Neutrophil (primary cell): Measurements from ENCODE around the gene NFE2L2.
"Not testable (repeated sequence)": the region's sequence is repeated elsewhere in the genome, so short reads cannot be mapped to it uniquely, and the experiment has no call there.

ENCODE experiments used
- H3K27ac ChIP-seq: fragments of 200-600 bp; sonication (generic); 2 replicates; pipeline ENCODE4 v1.5.1; 2016; ENCODE audit warnings: mild to moderate bottlenecking, moderate library complexity
- H3K27me3 ChIP-seq: fragments of 200-600 bp; sonication (generic); 2 replicates; pipeline ENCODE4 v1.6.0; 2016; ENCODE audit warnings: mild to moderate bottlenecking
- H3K36me3 ChIP-seq: fragments of 200-600 bp; sonication (generic); 2 replicates; pipeline ENCODE4 v1.5.1; 2017
- H3K4me1 ChIP-seq, 2 experiments: fragments of 200-600 bp in 1 of 2; sonication (generic) in 1 of 2; 1 replicate in 1 of 2; 2 replicates in 1 of 2; pipeline versions ENCODE4 v1.5.1 to v1.6.1; 2013 to 2016; ENCODE audit warnings: low read depth in 1 of 2, low read length in 1 of 2, mild to moderate bottlenecking in 1 of 2, moderate library complexity in 1 of 2; ENCODE audit not compliant: control insufficient read depth in 1 of 2, insufficient read depth in 1 of 2
- H3K4me3 ChIP-seq, 2 experiments: fragments of 200-600 bp in 1 of 2; sonication (generic) in 1 of 2; 1 replicate in 1 of 2; 2 replicates in 1 of 2; pipeline ENCODE4 v1.5.1; 2013 to 2016; ENCODE audit warnings: low read depth in 1 of 2, low read length in 1 of 2, mild to moderate bottlenecking in 1 of 2, moderate library complexity in 1 of 2
- H3K9me3 ChIP-seq: fragments of 200-600 bp; sonication (generic); 2 replicates; pipeline ENCODE4 v1.5.1; 2016
- TF ChIP-seq, protein P1 (sequence below): fragments of 200-600 bp; sonication (generic); IDR thresholded peaks from 2 replicates; pipeline ENCODE4 v1.5.1; 2016; ENCODE audit warnings: antibody characterized with exemption

Gene NFE2L2

DNA sequence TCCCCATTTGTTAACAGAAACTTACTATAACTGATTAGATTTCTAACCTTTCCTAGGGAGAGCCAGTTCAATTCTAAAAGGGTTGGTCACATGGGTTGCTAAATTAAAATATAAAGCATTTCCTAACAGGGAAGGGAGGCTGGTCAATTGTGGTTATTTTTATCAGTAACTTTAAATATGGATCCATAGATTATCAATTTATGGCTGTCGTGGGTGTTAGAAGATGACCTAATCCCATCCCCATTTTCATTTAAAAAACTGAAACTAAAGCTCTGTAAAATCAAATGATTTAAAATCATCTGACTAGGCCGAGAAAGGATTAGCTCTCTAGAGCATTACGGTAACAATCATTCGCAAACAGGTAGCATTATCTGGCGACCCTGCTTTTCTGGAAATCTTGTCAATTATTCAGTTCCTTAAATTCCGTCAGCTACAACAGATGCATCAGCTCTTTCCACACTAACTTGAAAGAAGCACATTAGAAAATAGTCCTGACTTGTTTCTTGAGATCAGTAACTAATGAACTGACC is 52.9 kb downstream of the NFE2L2 start:
- Histone ChIP-seq H3K27me3 (no peaks in the 10 kb centered on the region), H3K4me1 (peaks cover 25 to 34% of the 10 kb centered on the region in 2 experiments), H3K27ac (peak overlapping the region; percentile 95), H3K9me3 (no peaks in the 10 kb centered on the region), H3K4me3 (peak overlapping the region; percentile 90 to 94), H3K36me3 (peaks cover 14% of the 10 kb centered on the region)
- TF ChIP-seq, protein P1, sequence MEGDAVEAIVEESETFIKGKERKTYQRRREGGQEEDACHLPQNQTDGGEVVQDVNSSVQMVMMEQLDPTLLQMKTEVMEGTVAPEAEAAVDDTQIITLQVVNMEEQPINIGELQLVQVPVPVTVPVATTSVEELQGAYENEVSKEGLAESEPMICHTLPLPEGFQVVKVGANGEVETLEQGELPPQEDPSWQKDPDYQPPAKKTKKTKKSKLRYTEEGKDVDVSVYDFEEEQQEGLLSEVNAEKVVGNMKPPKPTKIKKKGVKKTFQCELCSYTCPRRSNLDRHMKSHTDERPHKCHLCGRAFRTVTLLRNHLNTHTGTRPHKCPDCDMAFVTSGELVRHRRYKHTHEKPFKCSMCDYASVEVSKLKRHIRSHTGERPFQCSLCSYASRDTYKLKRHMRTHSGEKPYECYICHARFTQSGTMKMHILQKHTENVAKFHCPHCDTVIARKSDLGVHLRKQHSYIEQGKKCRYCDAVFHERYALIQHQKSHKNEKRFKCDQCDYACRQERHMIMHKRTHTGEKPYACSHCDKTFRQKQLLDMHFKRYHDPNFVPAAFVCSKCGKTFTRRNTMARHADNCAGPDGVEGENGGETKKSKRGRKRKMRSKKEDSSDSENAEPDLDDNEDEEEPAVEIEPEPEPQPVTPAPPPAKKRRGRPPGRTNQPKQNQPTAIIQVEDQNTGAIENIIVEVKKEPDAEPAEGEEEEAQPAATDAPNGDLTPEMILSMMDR = no peak

DNA sequence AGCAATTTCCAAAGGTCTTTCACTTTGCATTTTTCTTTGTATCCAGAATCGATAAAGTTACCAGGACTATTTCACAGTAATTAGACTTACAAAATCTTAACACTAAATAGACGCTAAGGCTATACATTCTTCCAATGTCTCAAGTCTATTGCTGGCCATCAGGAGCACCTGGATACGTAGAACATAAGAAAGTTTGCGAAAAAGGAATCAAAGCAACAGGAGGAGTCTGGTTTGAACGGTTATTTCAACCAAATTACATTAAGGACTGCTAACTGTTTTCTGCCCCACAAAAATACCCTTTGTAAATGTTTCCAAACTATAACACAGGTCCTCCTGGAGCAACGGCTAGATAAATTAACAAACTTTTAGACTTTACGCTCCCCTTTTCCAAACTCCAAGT is 53.4 kb downstream of the NFE2L2 start:
- Histone ChIP-seq H3K27ac (peak overlapping the region; percentile 95), H3K9me3 (no peaks in the 10 kb centered on the region), H3K36me3 (peaks cover 9% of the 10 kb centered on the region), H3K27me3 (no peaks in the 10 kb centered on the region), H3K4me1 (peaks cover 25 to 34% of the 10 kb centered on the region in 2 experiments), H3K4me3 (peak overlapping the region; percentile 90 to 94)
- TF ChIP-seq, protein P1 = no peak

DNA sequence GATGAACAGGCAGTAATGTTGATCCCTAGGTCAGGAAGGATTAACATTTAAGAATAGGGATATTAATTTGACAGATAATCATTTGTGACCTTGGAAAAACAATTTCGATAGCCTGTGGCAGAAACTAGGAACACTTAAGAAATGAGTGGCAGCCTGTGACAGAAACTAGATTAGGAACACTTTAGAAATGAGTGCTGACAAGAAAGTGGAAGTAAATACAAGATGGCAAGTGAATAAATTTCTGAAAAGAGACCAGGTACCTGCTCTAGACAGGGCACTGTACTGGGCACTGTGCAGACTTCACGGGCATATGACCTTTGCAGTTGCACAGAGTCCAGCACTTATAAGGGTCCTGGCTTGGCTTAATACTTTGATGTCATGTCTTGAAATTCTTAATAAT is 57.4 kb downstream of the NFE2L2 start:
- Histone ChIP-seq H3K27ac (no peak overlapping the region), H3K4me3 (no peak overlapping the region), H3K4me1 (peaks cover 12 to 14% of the 10 kb centered on the region in 2 experiments), H3K36me3 (no peaks in the 10 kb centered on the region), H3K9me3 (no peaks in the 10 kb centered on the region), H3K27me3 (no peaks in the 10 kb centered on the region)
- TF ChIP-seq, protein P1 = no peak

DNA sequence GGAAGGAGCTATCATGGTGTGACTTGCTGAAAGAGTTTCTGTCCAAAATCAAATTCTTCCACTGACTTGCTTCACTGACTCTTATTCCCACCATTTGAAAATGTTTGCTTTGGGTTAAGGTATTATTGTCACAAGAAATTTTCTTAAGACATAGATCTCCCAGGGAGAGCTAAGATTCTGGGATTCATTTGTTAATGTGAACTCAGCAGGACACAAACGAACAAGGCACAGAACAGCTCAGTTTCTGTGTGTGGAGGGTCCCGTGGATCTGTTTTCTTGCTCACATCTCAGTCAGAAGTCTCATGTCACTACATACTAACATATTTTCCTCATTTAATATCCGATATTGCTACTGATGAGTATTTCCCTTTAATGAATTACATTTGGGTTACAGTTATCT is 60.1 kb downstream of the NFE2L2 start:
- Histone ChIP-seq H3K27ac (no peak overlapping the region), H3K9me3 (no peaks in the 10 kb centered on the region), H3K27me3 (no peaks in the 10 kb centered on the region), H3K36me3 (no peaks in the 10 kb centered on the region), H3K4me3 (no peak overlapping the region), H3K4me1 (no peaks in the 10 kb centered on the region)
- TF ChIP-seq, protein P1 = no peak

GRCh38 chr2:177201919-177202346 is 62.6 kb downstream of the NFE2L2 start:
- TF ChIP-seq, protein P1 = no peak
- H3K9me3 ChIP-seq = no peaks in the 10 kb centered on the region
- H3K27me3 ChIP-seq = no peaks in the 10 kb centered on the region
- H3K27ac ChIP-seq = no peak overlapping the region
- H3K4me1 ChIP-seq = no peaks in the 10 kb centered on the region
- H3K4me3 ChIP-seq = no peak overlapping the region
- H3K36me3 ChIP-seq = no peaks in the 10 kb centered on the region

GRCh38 chr2:177200419-177200818 is 64.1 kb downstream of the NFE2L2 start:
- H3K27me3 ChIP-seq, H3K9me3 ChIP-seq, H3K4me3 ChIP-seq, H3K4me1 ChIP-seq, H3K27ac ChIP-seq, H3K36me3 ChIP-seq: not testable (repeated sequence)
